GM18870 (cell line): ENCODE measurements around the gene TRAF3.
"Not testable (repeated sequence)": the region's sequence is repeated elsewhere in the genome, so short reads cannot be mapped to it uniquely, and the experiment has no call there.

ENCODE experiments used
- ATAC-seq: cut with Tn5 transposase; IDR thresholded peaks from one replicate; pipeline ENCODE4 v1.9.1; 2021; ENCODE audit warnings: moderate library complexity; ENCODE audit not compliant: unreplicated experiment

Gene TRAF3

DNA sequence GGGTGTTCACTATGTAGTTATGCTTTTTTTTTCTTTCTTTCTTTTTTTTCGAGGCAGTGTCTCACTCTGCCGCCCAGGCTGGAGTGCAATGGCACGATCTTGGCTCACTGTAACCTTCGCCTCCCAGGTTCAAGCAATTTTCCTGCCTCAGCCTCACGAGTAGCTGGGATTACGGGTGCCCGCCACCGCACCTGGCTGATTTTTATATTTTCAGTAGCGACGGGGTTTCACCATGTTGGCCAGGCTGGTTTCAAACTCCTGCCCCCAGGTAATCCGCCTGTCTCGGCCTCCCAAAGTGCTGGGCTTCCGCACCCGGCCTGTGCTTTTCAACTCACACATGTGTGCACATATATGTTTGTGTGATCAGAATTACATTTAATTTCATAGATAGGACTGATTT, 106.3 kb downstream of the TRAF3 start:
- no peak for ATAC-seq

DNA sequence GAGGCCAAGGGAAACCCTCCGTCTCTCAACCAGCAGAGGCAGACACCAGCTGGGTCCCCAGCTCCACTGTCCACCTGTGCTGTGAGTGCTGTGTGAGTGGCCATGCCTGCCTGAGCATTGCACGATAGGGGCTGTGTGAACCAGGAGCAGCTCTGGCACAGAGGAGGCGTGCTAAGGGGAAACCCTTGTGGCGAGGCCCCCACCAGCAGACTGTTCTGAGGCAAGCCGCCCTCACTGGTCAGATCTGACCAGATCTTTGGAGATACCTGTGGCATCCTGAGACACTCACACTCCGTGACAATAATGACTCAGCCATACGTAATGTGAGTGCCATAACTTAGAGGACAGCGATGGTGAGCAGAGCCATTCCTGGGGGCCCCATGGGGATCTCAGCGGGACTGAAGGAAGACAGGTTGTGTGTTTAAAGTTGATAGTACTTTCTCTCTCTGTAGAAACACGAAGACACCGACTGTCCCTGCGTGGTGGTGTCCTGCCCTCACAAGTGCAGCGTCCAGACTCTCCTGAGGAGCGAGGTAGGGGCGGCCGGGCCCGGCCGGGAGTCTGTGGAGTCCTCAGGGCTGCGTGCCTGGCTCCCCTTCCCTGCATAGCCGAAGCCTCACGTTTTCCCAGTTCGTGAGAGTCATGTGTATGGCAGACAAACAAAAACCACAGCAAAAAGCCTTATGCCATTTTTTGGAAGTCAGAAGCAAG, 108.6 kb downstream of the TRAF3 start:
- ATAC-seq = no peak

DNA sequence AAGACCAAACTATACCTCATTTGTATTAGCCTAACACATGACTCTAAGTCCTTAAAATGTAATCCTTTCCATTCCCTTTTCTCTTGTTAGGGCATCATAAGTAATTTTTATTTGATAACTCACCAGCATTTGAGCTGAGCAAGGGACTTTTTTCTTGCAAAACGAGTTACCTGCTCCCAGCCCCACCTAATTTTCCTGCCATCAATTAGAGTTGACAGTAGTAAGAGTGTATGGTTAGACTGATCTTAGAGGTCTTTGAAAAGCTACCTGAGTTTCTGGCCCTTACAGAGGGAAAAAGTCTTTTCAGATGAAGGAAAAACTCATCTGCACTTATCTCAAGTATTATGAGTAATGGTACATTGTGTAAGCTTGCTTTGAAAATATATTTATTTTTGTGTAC, 111.5 kb downstream of the TRAF3 start:
- no peak for ATAC-seq

DNA sequence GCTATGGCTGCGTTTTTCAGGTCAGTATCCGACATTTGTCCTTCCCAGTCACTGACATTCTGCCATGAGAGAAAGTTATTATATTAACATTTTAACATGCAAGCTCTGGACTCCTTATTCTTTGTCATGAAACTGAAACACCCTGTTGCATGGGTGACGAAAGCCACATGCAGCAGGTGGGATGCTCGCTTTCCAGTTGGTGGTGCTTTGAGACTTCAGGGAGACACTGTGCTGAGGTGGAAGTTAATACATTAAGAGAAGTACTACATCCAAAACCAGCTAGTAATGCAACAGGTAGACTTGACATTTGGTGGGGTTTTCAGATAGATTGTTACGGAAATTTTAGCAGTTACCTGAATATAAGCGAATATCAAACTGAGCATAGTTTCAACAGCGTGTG, 112.4 kb downstream of the TRAF3 start:
- no peak for ATAC-seq

DNA sequence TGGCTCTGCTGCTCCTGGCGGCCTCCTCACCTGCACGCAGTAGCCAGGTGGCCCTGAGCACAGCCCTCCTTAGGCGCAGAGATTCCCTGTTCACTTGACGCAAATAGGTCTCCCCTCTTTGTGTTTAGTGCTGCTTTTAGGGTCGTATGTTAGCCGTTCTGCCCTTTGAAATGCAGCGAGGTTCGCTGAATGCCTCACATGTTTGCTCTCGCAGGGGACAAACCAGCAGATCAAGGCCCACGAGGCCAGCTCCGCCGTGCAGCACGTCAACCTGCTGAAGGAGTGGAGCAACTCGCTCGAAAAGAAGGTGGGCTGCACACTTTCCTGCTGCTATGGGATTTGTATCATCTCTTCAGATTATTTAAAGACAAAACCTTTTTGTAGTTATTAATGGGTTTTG, 113.9 kb downstream of the TRAF3 start:
- ATAC-seq = no peak

DNA sequence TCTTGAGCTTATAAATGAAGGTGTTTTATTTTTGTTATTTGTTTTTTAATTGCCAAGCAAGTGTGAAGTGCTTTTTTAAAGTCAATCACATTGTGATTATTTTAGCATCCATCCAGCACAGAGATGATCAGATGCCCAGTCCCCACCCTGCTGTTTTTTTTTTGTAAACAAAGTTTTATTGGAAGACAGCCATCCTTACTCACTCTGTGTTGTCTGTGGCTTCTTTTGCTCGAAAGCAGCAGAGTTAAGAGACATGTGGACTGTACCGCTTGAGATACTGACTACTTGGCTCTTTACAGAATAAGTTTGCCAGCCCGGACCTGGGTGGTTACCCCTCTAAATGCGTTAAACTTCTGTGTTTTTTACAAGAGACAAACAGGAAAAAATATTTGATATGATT, 114.3 kb downstream of the TRAF3 start:
- no peak for ATAC-seq

DNA sequence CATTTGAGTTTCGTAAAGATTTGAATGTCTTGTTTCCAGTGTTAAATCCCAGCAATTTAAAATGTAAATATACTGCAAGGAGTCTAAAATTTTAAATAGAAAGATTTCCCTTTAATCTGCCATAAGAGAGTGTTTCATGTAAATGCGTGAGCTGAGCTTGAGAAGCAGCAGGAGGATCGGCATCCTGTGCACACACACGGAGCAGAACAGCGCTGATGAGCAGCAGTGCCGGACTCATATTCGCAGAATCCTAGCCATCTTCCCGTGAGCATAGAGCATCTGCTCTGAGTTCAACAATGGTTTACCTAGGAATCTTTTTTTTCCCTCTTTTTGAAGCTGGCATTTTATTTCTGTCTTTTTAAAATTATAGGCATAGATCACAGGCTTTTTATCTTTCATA, 115.4 kb downstream of the TRAF3 start:
- ATAC-seq = no peak

DNA sequence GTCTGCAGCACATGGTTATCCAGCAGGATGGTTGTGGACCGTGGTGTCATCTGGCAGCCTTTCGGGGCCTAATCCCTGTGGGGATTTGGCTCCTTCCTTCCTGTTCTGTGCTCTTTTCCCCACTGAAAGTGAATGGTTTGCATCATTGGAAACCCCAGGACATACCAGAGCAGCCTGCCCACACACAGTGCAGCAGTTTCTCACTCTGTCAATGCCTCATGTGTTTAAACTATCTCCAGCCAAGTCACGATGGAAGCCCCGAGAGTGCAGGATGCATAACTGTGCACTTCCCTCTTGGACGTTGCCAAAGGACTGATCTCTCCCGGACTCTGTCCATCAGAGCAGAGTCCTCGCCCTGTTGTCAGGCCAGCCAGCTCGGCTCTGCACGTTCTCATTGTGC, 116.2 kb downstream of the TRAF3 start:
- no peak for ATAC-seq

DNA sequence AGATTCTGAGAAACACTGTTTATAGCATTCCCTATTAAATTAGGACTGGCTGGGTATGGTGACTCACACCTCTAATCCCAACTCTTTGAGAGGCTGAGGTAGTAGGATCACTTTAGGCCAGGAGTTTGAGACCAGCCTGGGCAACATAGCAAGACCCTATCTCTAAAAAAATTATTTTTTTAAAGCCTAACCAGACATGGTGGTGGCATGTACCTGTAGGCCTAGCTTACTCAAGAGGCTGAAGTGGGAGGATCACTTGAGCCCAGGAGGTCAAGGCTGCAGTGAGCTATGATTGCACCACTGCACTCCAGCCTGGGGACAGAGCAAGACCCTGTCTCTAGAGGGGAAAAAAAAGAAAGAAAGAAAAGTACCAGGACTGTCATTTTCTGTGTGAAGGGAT, 119.5 kb downstream of the TRAF3 start:
- not testable (repeated sequence) for ATAC-seq

DNA sequence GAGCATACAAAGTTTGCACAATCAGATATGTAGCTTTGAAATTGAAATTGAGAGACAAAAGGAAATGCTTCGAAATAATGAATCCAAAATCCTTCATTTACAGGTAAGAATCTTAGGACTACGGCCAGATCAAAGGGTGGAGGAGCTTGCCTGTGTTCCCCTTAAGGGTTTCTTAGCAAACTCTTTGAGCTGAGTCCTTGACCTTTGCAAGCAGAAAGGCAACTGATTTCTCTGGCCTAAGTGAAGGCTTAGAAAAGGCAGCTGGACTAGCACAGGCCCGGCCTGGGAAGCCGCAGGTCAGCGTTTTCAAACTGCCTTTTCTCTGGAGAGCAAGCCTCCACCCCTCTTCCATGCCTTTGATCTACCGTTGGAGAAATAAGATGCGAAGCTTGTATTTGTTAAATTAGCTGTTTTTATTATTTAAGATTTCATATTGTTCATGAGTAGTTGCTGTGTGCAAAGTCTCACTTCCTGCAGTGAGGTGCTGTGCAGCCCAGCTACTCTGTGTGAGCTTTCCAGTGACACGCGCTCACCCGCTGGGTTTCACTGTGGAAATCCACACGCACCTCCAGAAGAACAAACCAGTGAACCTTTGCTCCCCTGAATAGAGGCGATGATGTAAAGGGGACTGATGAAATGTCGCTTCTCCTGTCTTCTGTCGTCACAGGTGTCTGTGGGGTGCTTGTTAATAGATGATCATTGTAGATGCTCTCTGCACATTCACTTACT, 120.2 kb downstream of the TRAF3 start:
- no peak for ATAC-seq

DNA sequence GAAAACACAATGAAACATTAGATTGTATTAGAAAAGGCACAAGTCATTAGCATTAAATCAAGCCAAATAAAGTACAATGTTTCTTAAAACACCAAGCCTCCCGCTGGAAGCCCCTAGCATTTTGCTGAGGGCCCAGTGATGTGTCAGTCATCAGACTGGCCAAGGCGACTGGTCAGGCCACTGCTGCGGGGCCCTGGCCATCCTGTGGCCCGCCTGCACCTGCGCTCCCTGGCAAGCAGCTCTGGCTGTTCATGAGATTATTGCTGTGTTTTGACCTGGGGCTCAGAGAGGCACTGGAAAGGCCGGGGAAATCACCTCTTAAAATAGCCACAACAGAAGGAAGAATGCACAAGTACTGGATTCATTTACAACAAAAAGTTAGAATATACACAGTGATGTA, 121.0 kb downstream of the TRAF3 start:
- no peak for ATAC-seq

DNA sequence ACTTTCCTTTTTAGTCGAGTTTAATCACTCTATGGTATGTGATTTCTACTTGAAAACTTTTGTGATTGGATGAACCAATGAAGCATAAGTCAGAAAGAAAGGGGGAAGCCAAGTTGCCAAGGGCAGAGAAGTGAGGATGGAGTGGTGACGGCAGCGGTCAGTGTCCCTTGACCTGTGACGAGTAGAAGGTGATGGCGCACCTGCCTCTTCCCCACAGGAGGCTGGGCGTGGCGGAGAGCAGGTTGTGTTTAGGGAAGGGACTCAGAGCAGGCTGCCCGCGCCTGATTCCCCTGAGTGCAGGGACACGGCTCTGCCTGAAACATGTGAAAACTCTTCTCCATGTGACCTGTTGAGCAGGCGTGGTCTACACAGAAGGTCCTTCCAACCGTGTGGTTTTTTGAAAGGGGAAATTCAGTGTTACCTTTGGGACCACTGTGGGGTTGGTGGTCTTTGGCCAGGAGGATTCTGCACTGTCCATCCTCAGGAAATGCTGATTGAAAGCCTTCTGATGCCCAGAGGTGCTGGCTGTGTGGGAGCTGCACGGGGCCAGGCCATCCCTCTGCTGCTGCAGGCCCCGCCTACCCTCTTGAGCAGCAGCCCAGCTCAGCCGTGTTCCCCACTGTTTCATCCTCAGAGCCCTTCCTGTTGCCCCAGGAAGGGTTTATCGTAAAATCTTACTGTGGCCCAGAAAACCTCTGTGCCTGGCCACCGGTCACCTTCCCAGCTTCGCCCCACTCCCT, 121.7 kb downstream of the TRAF3 start:
- no peak for ATAC-seq

DNA sequence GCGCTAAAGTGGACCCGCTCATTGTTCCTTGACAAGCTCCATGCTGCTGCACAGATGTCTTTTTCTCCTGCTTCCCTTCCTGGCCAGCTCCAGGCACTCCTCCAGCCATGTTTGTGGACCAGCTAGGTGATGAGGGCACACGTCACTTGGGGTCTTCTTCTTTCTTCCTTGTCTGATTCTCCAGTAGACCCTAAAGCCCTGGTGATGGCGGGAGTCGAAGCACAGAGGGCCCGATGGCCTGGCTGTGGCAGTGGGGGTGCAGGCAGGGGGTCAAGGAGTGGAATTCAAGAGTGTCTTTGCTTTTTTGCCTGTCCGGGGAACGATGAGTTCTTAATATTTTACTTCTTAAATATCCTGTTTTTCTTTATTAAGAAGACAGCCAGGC, 122.3 kb downstream of the TRAF3 start:
- ATAC-seq = no peak

DNA sequence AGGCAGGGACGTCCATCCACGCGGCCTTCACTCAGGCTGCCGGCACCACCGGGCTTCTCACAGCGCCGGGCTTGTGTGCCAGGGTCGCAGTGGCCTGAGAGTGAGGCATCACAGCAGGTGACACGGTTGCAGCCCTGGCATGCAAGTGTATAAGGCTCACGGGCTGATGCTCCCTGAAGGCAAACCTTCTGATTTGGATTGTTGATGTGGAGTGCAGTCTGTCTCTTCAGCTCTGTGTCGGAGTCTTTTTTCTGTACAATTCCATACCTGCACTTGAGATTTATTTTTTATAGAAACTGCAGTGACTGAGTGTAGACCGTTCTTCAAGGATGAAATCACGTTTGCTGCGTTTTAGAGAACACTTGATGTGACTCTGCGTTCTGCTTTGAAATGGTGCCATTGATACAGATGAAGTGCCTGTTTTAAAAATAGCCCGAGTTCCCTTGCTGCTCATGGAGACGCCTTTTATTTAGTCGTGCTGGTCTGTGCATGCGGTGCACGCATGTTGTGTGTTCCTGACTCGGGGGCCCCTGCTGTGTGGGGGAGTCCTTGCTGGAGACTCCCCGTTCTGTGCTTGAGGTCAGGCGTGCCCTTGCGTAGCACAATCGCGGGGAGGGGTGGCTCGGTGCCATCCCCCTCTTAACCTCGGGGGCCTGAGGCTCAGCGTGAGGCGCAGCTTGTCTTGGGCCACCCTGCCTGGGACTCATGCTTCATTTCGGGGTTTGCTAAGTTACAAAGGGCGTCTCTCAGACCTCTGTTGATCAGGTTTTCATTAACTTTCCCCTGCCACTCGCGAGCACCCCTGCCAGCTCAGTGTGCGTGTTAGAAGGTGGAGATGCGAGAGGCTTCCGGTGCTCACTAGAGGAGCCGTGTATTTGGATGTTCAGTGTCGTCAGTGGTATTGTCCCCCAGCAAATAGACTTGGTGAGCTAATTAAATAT, 123.7 kb downstream of the TRAF3 start:
- ATAC-seq = peak; percentile 40

DNA sequence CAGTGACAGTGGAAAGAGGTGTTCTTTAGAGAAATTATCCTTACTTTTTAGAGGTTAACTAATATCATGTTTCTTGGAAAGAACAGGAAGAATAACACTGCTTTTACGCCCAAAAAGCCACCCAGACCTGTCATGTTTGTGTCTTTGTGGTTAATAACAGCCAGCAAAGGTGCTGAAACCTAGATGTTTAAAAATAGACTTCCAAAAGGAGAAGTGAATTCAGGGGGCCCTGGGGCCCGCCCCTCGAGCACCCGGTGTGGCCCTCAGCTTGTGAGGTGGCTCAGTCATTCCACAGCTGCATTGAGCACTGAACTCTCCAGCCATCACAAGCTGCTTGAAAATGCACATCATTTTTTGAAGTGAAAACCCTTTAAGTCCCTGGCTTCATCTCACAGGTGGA, 124.4 kb downstream of the TRAF3 start:
- ATAC-seq = peak; percentile 49

DNA sequence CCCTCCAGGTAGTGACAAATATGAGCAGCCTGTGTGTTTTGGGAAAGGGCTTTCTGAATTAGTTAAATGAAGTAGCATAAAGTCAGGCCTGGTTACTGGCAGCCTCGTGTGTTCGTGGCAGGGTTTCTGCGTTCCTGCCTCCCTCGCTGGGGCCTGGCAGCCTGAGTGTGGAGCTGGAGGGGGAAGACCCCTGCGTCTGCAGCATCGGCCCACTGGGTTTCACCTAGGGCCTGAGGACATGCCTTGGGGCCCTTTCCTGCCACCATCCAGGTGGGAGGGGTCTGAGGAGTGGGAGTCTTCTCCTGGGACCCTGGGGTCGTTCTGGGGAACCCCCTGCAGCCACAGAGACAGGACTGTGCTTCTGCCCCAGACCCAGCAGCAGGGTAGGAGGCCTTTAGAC, 124.8 kb downstream of the TRAF3 start:
- peak; percentile 11 for ATAC-seq

DNA sequence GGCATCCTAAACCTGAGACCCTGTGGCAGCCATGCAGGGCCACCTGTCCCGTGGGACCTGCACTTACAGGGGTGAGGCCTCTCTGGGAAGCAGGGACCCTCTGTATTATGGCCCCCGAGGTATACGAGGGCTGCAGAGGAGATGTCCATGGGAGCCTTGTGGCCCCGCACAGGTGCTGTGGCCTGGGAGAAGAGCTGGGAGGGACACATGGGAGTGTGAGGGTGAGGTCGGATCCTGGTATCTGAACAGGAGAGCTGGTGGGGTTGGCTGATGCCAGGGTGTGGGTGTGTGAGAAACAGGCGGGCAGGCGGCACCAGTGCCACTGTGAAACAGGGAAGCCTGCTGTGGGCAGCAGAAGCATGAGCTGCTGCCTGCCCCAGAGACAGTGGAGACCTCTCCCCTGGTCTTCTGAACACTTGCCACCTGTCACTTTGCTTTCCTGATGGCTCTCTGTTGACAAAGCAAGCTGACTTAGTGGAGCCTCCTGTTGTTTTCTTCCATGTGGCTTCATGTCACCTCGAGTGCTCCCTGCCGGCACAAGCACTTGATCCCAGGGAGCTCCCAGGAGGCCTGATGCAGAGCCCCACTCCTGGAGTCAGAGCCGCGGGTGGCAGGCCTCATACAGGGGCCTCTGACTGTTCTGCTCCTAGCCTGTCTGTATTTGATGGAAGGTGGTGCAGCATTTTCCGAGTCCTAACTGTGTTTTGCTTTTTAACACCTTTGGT, 125.4 kb downstream of the TRAF3 start:
- no peak for ATAC-seq

DNA sequence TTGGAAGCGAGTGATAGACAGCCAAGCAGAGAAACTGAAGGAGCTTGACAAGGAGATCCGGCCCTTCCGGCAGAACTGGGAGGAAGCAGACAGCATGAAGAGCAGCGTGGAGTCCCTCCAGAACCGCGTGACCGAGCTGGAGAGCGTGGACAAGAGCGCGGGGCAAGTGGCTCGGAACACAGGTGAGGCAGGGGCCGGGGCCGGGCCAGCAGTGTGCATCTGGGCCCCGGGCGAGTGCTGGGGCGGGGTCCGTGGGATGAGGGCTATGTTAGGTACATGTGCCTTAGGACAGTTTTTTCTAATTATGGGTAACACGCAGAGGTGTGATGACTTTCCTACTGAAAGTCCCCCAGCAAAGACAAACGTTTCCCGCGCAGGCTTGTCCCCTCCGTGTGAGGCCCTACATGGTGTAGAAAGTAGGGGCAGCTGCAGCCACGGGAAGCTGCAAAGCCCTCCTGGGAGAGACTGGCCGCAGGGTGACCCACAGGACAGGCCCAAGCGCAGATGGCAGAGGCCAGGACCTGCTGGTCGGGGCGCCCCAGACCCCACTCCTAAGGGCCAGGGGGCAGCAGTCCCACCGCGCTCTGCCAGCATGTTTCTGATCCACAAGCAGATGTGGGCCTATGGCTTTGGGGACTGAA, 126.1 kb downstream of the TRAF3 start:
- ATAC-seq = no peak

DNA sequence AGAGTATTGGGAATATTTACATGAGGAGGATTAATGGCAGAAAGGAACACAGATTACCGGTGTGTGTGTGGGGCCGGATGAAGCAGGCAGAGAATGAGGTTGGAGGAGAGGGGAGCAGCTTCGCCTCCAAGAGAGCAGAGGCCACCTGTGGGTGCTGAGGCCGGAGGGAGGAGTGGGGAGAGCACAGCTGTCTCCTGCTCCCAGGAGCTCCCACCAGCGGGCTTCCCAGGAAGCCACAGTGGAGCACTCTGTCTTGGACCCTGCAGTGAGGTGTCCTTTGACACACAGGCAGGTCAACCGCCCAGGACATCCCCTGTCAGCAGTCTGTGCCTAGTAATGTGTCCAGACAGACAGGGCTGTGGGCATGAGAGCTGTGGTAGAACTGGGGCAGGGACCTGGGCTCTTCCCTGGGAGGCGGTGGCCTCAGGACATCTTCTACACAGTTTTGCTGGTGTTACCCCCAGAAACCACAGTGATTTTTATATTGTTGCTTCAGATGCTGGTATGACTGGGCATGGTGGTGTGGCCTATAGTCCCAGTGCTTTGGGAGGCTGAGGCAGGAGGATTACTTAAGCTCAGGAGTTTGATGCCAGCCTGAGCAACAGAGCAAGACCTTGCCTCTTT, 126.8 kb downstream of the TRAF3 start:
- ATAC-seq = no peak
